ENCODE measurements around the gene ZFC3H1. TPM values are rescaled to one million over a fixed set of nuclear protein-coding genes. Genes with fewer than 3 reads are reported as not detected.
"Not testable (repeated sequence)": the region's sequence is repeated elsewhere in the genome, so short reads cannot be mapped to it uniquely, and the experiment has no call there.

Gene ZFC3H1
- total RNA-seq, 3 donors from 2014 or later, result 79.2 to 92.9 (median 88.5) TPM

DNA sequence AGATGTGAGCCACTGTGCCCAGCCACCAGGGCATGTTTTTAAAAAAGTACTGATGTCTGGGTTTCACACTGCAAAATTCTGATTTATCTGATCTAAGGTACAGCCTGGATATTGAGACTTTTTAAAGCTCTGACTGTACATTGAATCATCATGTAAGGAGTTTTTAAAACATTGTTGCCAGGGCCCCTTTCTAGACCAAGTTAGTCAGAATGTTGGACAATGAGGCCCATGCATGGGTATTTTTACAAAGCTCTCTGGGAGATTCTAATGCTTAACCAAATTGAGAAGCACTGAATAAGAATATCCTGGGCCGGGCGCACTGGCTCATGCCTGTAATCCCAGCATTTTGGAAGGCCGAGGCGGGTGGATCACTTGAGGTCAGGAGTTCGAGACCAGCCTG is 38.9 kb upstream of the ZFC3H1 start:
- TF ChIP-seq POLR2A (IDR thresholded peaks at IDR 0.05) (no peak), POLR2AphosphoS5 (IDR thresholded peaks at IDR 0.05) (no peak)
- TF ChIP-seq, protein P1, sequence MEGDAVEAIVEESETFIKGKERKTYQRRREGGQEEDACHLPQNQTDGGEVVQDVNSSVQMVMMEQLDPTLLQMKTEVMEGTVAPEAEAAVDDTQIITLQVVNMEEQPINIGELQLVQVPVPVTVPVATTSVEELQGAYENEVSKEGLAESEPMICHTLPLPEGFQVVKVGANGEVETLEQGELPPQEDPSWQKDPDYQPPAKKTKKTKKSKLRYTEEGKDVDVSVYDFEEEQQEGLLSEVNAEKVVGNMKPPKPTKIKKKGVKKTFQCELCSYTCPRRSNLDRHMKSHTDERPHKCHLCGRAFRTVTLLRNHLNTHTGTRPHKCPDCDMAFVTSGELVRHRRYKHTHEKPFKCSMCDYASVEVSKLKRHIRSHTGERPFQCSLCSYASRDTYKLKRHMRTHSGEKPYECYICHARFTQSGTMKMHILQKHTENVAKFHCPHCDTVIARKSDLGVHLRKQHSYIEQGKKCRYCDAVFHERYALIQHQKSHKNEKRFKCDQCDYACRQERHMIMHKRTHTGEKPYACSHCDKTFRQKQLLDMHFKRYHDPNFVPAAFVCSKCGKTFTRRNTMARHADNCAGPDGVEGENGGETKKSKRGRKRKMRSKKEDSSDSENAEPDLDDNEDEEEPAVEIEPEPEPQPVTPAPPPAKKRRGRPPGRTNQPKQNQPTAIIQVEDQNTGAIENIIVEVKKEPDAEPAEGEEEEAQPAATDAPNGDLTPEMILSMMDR (IDR thresholded peaks at IDR 0.05), result no peak
- Histone ChIP-seq H3K4me3 (no peak overlapping the region), H3K27ac (no peak overlapping the region), H3K4me1 (no peaks in the 10 kb centered on the region), H3K27me3 (no peaks in the 10 kb centered on the region), H3K9me3 (no peaks in the 10 kb centered on the region), H3K36me3 (no peaks in the 10 kb centered on the region)
- intact Hi-C loops (cut with DNase I; ENCODE audit: low total_unique reads), result no loop called here
- DNase-seq (ENCODE audit: low spot score in 2 of 2), result no peak

GRCh38 chr12:71702181-71702580 is 38.5 kb upstream of the ZFC3H1 start:
- H3K27ac ChIP-seq; H3K9me3 ChIP-seq; DNase-seq (ENCODE audit: low spot score in 2 of 2); intact Hi-C loops (cut with DNase I; ENCODE audit: low total_unique reads); H3K4me1 ChIP-seq; H3K36me3 ChIP-seq; H3K4me3 ChIP-seq; H3K27me3 ChIP-seq: not testable (repeated sequence)

DNA sequence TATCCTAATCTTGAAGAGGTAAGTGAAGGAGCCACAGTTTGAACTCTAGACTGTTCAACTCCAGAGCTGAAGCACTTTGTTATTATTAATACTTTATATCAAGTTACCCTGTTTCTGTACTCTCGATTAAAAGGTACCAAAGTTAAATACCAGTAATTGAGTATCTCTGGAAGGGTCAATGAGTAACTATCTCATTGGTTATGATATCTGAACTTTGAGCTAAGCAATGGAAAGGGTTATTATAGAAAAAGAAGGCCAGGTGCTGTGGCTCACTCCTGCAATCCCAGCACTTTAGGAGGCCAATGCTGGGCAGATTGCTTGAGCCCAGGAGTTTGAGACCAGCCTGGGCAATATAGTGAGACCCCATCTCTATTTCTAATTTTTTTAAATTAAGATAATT is 32.1 kb upstream of the ZFC3H1 start:
- intact Hi-C loops (cut with DNase I; ENCODE audit: low total_unique reads), result no loop called here
- no peaks in the 10 kb centered on the region for H3K27me3 ChIP-seq
- H3K27ac ChIP-seq, result no peak overlapping the region
- TF ChIP-seq, protein P1 (IDR thresholded peaks at IDR 0.05), result no peak
- no peak for TF ChIP-seq POLR2A (IDR thresholded peaks at IDR 0.05)
- no peak for TF ChIP-seq POLR2AphosphoS5 (IDR thresholded peaks at IDR 0.05)
- DNase-seq (ENCODE audit: low spot score in 2 of 2), result no peak
- no peak overlapping the region for H3K4me3 ChIP-seq
- H3K4me1 ChIP-seq, result no peaks in the 10 kb centered on the region
- no peaks in the 10 kb centered on the region for H3K9me3 ChIP-seq
- no peaks in the 10 kb centered on the region for H3K36me3 ChIP-seq

DNA sequence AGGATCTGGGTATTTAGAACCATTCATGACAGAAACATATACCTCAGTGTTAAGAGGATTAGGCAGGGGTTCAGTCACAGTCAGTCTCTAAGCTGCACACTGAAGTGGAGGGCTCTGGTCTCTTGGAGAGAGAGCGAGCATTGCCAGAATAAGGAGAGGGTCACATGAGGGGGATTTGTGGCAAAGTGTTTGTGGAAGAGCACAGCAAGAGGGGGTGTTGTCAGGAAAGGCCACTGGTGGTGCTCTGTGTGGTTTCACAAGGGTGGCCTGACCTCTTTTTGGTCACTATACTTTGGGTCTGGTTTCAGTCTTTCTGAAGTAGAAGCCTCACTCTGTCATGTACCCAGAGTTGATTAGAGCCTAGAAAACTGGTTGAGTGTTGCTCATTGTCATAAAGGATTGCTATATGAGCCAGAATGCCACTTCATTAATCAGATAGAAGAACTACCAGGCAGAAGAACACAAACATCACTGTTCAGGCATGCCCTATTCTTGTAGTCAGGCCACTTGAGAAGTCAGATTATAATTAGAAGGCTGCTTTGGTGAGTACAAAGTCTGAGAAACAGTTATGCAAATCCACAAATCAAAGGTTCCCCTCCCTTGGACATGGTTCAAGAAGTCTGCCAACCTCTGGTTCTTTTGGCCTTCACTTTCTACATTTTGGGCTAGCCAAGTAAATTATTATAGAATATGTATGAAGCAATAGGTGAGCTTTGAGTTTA is 30.6 kb upstream of the ZFC3H1 start:
- no peaks in the 10 kb centered on the region for H3K9me3 ChIP-seq
- H3K4me1 ChIP-seq, result no peaks in the 10 kb centered on the region
- TF ChIP-seq POLR2AphosphoS5 (IDR thresholded peaks at IDR 0.05) (no peak), POLR2A (IDR thresholded peaks at IDR 0.05) (no peak)
- TF ChIP-seq, protein P1 (IDR thresholded peaks at IDR 0.05), result no peak
- intact Hi-C loops (cut with DNase I; ENCODE audit: low total_unique reads), result no loop called here
- no peaks in the 10 kb centered on the region for H3K36me3 ChIP-seq
- H3K4me3 ChIP-seq, result no peak overlapping the region
- H3K27me3 ChIP-seq, result no peaks in the 10 kb centered on the region
- no peak overlapping the region for H3K27ac ChIP-seq
- no peak for DNase-seq (ENCODE audit: low spot score in 2 of 2)

GRCh38 chr12:71693651-71694050 is 30.0 kb upstream of the ZFC3H1 start:
- intact Hi-C loops (cut with DNase I; ENCODE audit: low total_unique reads); H3K27ac ChIP-seq; H3K9me3 ChIP-seq; H3K4me1 ChIP-seq; H3K36me3 ChIP-seq; H3K4me3 ChIP-seq; H3K27me3 ChIP-seq; DNase-seq (ENCODE audit: low spot score in 2 of 2): not testable (repeated sequence)

DNA sequence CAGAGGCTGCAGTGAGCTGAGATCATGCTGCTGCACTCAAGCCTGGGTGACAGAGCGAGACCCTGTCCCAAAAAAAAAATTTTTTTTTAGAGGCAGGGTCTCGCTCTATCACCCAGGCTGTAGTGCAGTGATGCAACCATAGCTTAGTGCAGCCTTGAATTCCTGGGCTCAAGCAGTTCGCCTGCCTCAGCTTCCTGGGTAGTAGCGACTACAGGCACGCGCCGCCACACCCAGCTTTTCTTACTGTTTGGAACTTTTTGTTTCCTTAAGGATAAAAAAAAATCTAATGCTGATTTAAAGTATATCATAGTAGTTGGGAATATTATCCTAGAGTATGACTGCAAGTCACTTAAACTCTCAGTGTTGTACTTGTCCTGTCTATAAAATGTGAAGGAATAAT is 29.5 kb upstream of the ZFC3H1 start:
- Histone ChIP-seq H3K9me3 (no peaks in the 10 kb centered on the region), H3K27ac (no peak overlapping the region), H3K27me3 (no peaks in the 10 kb centered on the region), H3K36me3 (no peaks in the 10 kb centered on the region), H3K4me3 (no peak overlapping the region), H3K4me1 (no peaks in the 10 kb centered on the region)
- intact Hi-C loops (cut with DNase I; ENCODE audit: low total_unique reads), result no loop called here
- TF ChIP-seq POLR2AphosphoS5 (IDR thresholded peaks at IDR 0.05) (no peak), POLR2A (IDR thresholded peaks at IDR 0.05) (no peak)
- TF ChIP-seq, protein P1 (IDR thresholded peaks at IDR 0.05), result no peak
- no peak for DNase-seq (ENCODE audit: low spot score in 2 of 2)

Measured in breast epithelium (tissue), 4 donors.